Trophoblast cell (in vitro differentiated cells and primary cell): Measurements from ENCODE around the gene FKBP15.
"Not testable (repeated sequence)": the region's sequence is repeated elsewhere in the genome, so short reads cannot be mapped to it uniquely, and the experiment has no call there.

Source experiments
- DNase-seq, 2 donors: peaks; one replicate each; pipeline ENCODE4 v3.0.0-alpha.2; 2016
- H2AFZ ChIP-seq: 2 replicates; pipeline ENCODE4 v1.6.1; 2013; ENCODE audit warnings: low read length, moderate library complexity, mild to moderate bottlenecking; ENCODE audit not compliant: insufficient read depth, poor library complexity
- H2AK5ac ChIP-seq: 2 replicates; pipeline ENCODE4 v1.6.1; 2013; ENCODE audit warnings: mild to moderate bottlenecking, low read length
- H2BK120ac ChIP-seq: 2 replicates; pipeline ENCODE4 v1.6.1; 2013; ENCODE audit warnings: low read length, mild to moderate bottlenecking, moderate library complexity; ENCODE audit not compliant: insufficient read depth, poor library complexity
- H2BK12ac ChIP-seq: 2 replicates; pipeline ENCODE4 v1.6.1; 2013; ENCODE audit warnings: mild to moderate bottlenecking, low read length, moderate library complexity
- H2BK5ac ChIP-seq: 2 replicates; pipeline ENCODE4 v1.6.1; 2013; ENCODE audit warnings: low read length, low read depth, moderate library complexity, mild to moderate bottlenecking; ENCODE audit not compliant: poor library complexity
- H3K14ac ChIP-seq: 2 replicates; pipeline ENCODE4 v1.6.1; 2013; ENCODE audit warnings: mild to moderate bottlenecking, low read length
- H3K18ac ChIP-seq: 2 replicates; pipeline ENCODE4 v1.6.1; 2013; ENCODE audit warnings: mild to moderate bottlenecking, low read length
- H3K23ac ChIP-seq: 2 replicates; pipeline ENCODE4 v1.6.1; 2013; ENCODE audit warnings: low read length
- H3K27ac ChIP-seq: 2 replicates; pipeline ENCODE4 v1.5.1; 2013; ENCODE audit warnings: low read depth, mild to moderate bottlenecking, inconsistent platforms, low read length, moderate library complexity
- H3K27me3 ChIP-seq: 2 replicates; pipeline ENCODE4 v1.6.1; 2013; ENCODE audit warnings: inconsistent platforms, mild to moderate bottlenecking, low read length, moderate library complexity; ENCODE audit not compliant: insufficient read depth
- H3K36me3 ChIP-seq, 2 experiments: 1 replicate in 1 of 2; 2 replicates in 1 of 2; pipeline ENCODE4 v1.6.1; 2013; ENCODE audit warnings: low read length in 2 of 2, mild to moderate bottlenecking in 2 of 2, moderate library complexity in 1 of 2; ENCODE audit not compliant: insufficient read depth in 2 of 2, control insufficient read depth in 1 of 2
- H3K4ac ChIP-seq: 2 replicates; pipeline ENCODE4 v1.6.1; 2013; ENCODE audit warnings: low read depth, mild to moderate bottlenecking, low read length, moderate library complexity
- H3K4me1 ChIP-seq, 2 experiments: 1 replicate in 1 of 2; 2 replicates in 1 of 2; pipeline ENCODE4 v1.6.1; 2013; ENCODE audit warnings: low read length in 2 of 2, mild to moderate bottlenecking in 2 of 2, moderate library complexity in 1 of 2; ENCODE audit not compliant: insufficient read depth in 2 of 2, control insufficient read depth in 1 of 2
- H3K4me2 ChIP-seq: 2 replicates; pipeline ENCODE4 v1.6.1; 2013; ENCODE audit warnings: inconsistent platforms, mild to moderate bottlenecking, low read length, moderate library complexity
- H3K4me3 ChIP-seq: 2 replicates; pipeline ENCODE4 v1.5.1; 2013; ENCODE audit warnings: mild to moderate bottlenecking, low read depth, low read length, inconsistent platforms
- H3K79me1 ChIP-seq: one replicate; pipeline ENCODE4 v1.6.1; 2013; ENCODE audit warnings: low read length
- H3K79me2 ChIP-seq: 2 replicates; pipeline ENCODE4 v1.6.1; 2013; ENCODE audit warnings: low read length, mild to moderate bottlenecking; ENCODE audit not compliant: control insufficient read depth, insufficient read depth, poor library complexity
- H3K9ac ChIP-seq: 2 replicates; pipeline ENCODE4 v1.6.1; 2013; ENCODE audit warnings: mild to moderate bottlenecking, low read length
- H3K9me3 ChIP-seq: 2 replicates; pipeline ENCODE4 v1.6.1; 2013; ENCODE audit warnings: low read depth, mild to moderate bottlenecking, control low read depth, inconsistent platforms, low read length; ENCODE audit not compliant: insufficient read depth
- H4K12ac ChIP-seq: 2 replicates; pipeline ENCODE4 v1.6.1; 2013; ENCODE audit warnings: low read depth, mild to moderate bottlenecking, low read length, moderate library complexity
- H4K8ac ChIP-seq: 2 replicates; pipeline ENCODE4 v1.6.1; 2013; ENCODE audit warnings: low read depth, mild to moderate bottlenecking, low read length, moderate library complexity
- H4K91ac ChIP-seq: one replicate; pipeline ENCODE4 v1.6.1; 2013; ENCODE audit warnings: low read depth, mild to moderate bottlenecking, low read length, moderate library complexity
- WGBS: extraction: QIAGEN DNeasy Blood & Tissue Kit; methylation state at CpG from one replicate; pipeline ENCODE4 v1.1.7; 2013; ENCODE audit warnings: missing lambda C conversion rate; ENCODE audit not compliant: insufficient read length, insufficient coverage; ENCODE audit errors: extremely low coverage; 5-methylcytosine and 5-hydroxymethylcytosine counted together

FKBP15 gene

GRCh38 chr9:113118829-113119228 lies 102.2 kb downstream of the FKBP15 start:
- H4K12ac ChIP-seq, H4K91ac ChIP-seq, H3K14ac ChIP-seq, H3K27me3 ChIP-seq, H3K4me3 ChIP-seq, H3K4me1 ChIP-seq, H2BK120ac ChIP-seq, H4K8ac ChIP-seq, H3K9me3 ChIP-seq, H3K27ac ChIP-seq, H3K4me2 ChIP-seq, H3K79me1 ChIP-seq, H2AFZ ChIP-seq, DNase-seq, H2BK5ac ChIP-seq, H2AK5ac ChIP-seq, H3K9ac ChIP-seq, H2BK12ac ChIP-seq, H3K18ac ChIP-seq, H3K36me3 ChIP-seq, H3K79me2 ChIP-seq, H3K4ac ChIP-seq, H3K23ac ChIP-seq: not testable (repeated sequence)
- WGBS: no CpG with 5 or more reads among the region's 6 CpGs
